Astrocyte of the cerebellum (primary cell): ENCODE measurements around the gene NFASC.

Experiments used
- DNase-seq: peaks from one replicate; pipeline ENCODE4 v3.0.0-alpha.2; 2011; ENCODE audit warnings: low read depth
- H3K4me3 ChIP-seq: 2 replicates; pipeline ENCODE4 v1.5.1; 2011; ENCODE audit warnings: mild to moderate bottlenecking, low read depth, low read length, moderate library complexity
- in situ Hi-C: cut with HindIII; loops from 2 replicates; pipeline ENCODE4 v1.10.0; 2017; ENCODE audit warnings: low sequenced_read_pairs
- TF ChIP-seq, protein P1 (sequence below): IDR thresholded peaks from 2 replicates; pipeline ENCODE4 v1.5.1; 2012; ENCODE audit warnings: low read length, low read depth, moderate library complexity, mild to moderate bottlenecking; ENCODE audit errors: missing control alignments

NFASC gene

DNA sequence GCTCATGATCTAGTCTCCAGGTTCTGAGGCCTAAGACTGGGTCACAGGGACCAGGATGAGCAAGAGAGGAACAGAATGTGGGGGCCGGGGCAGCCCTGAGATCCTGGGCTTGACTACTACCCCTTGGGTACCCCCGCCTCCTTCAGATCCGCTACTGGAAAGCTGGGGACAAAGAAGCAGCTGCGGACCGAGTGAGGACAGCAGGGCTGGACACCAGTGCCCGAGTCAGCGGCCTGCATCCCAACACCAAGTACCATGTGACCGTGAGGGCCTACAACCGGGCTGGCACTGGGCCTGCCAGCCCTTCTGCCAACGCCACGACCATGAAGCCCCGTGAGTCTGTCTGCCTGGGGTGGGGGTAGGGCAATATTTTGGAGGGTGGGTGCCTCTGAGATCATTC lies 201.1 kb downstream of the NFASC start:
- in situ Hi-C loops = no loop called here
- H3K4me3 ChIP-seq = no peak overlapping the region
- TF ChIP-seq, protein P1, sequence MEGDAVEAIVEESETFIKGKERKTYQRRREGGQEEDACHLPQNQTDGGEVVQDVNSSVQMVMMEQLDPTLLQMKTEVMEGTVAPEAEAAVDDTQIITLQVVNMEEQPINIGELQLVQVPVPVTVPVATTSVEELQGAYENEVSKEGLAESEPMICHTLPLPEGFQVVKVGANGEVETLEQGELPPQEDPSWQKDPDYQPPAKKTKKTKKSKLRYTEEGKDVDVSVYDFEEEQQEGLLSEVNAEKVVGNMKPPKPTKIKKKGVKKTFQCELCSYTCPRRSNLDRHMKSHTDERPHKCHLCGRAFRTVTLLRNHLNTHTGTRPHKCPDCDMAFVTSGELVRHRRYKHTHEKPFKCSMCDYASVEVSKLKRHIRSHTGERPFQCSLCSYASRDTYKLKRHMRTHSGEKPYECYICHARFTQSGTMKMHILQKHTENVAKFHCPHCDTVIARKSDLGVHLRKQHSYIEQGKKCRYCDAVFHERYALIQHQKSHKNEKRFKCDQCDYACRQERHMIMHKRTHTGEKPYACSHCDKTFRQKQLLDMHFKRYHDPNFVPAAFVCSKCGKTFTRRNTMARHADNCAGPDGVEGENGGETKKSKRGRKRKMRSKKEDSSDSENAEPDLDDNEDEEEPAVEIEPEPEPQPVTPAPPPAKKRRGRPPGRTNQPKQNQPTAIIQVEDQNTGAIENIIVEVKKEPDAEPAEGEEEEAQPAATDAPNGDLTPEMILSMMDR = no peak
- no peak for DNase-seq

GRCh38 chr1:205072286-205072685 lies 201.6 kb downstream of the NFASC start:
- DNase-seq = no peak
- in situ Hi-C loops = no loop called here
- TF ChIP-seq, protein P1 = no peak
- no peak overlapping the region for H3K4me3 ChIP-seq
